SW 1271 (cell line): Measurements from ENCODE around the gene IL17B.

ENCODE experiments used
- DNase-seq, 2 experiments: peaks; one replicate each; lab custom pipeline; 2025; lab: John Stamatoyannopoulos, UW

IL17B gene

GRCh38 chr5:149357370-149358293, 21.5 kb downstream of the IL17B start, which contains the start of gene PCYOX1L:
Gene PCYOX1L (plus strand): TSS chr5:149358046. CDS start chr5:149358069, 23 bp downstream.
- peak; percentile 78 to 96 for DNase-seq

GRCh38 chr5:149356391-149356790, 22.7 kb downstream of the IL17B start:
- no peak for DNase-seq

GRCh38 chr5:149355688-149356087, 23.4 kb downstream of the IL17B start:
- DNase-seq: no peak

- DNase-seq: no peak
These were observed 25.2 kb downstream of the IL17B start for GRCh38 chr5:149353911-149354310.

- DNase-seq: no peak
These were observed 26.9 kb downstream of the IL17B start for GRCh38 chr5:149352169-149352568.

- no peak for DNase-seq
These were observed 29.7 kb downstream of the IL17B start for GRCh38 chr5:149349382-149349781.

GRCh38 chr5:149348518-149348917, 30.6 kb downstream of the IL17B start:
- no peak for DNase-seq

GRCh38 chr5:149345892-149346222, 33.2 kb downstream of the IL17B start:
- peak in 1 of 2 experiments; percentile 18 for DNase-seq

GRCh38 chr5:149345147-149345891, 33.8 kb downstream of the IL17B start, which contains the start of gene GRPEL2:
Gene GRPEL2 (plus strand): TSS chr5:149345499. CDS start chr5:149345540, 41 bp downstream.
- peak; percentile 94 to 98 for DNase-seq

- DNase-seq: no peak
These were observed 34.9 kb downstream of the IL17B start for GRCh38 chr5:149344151-149344550.

- no peak for DNase-seq
These were observed 37.2 kb downstream of the IL17B start for GRCh38 chr5:149341876-149342275.

GRCh38 chr5:149340920-149341319, 38.2 kb downstream of the IL17B start:
- DNase-seq: no peak

- no peak for DNase-seq
These were observed 40.7 kb downstream of the IL17B start for GRCh38 chr5:149338364-149338763.

- no peak for DNase-seq
These were observed 41.4 kb downstream of the IL17B start for GRCh38 chr5:149337736-149338135.

GRCh38 chr5:149333711-149334443, 45.2 kb downstream of the IL17B start:
- no peak for DNase-seq

GRCh38 chr5:149328177-149328576, 50.9 kb downstream of the IL17B start:
- no peak for DNase-seq

- no peak for DNase-seq
These were observed 52.5 kb downstream of the IL17B start for GRCh38 chr5:149326611-149327010.

- no peak for DNase-seq
These were observed 53.2 kb downstream of the IL17B start for GRCh38 chr5:149325894-149326293.

GRCh38 chr5:149325166-149325735, 53.8 kb downstream of the IL17B start:
- no peak for DNase-seq

- no peak for DNase-seq
These were observed 54.5 kb downstream of the IL17B start for GRCh38 chr5:149324641-149325040.
